ENCODE data around the gene TXK. TPM values are rescaled to one million over a fixed set of nuclear protein-coding genes. Genes with fewer than 3 reads are reported as not detected.

TXK gene
- total RNA-seq, 1 experiment from 2014 or later = 0.39 TPM

DNA sequence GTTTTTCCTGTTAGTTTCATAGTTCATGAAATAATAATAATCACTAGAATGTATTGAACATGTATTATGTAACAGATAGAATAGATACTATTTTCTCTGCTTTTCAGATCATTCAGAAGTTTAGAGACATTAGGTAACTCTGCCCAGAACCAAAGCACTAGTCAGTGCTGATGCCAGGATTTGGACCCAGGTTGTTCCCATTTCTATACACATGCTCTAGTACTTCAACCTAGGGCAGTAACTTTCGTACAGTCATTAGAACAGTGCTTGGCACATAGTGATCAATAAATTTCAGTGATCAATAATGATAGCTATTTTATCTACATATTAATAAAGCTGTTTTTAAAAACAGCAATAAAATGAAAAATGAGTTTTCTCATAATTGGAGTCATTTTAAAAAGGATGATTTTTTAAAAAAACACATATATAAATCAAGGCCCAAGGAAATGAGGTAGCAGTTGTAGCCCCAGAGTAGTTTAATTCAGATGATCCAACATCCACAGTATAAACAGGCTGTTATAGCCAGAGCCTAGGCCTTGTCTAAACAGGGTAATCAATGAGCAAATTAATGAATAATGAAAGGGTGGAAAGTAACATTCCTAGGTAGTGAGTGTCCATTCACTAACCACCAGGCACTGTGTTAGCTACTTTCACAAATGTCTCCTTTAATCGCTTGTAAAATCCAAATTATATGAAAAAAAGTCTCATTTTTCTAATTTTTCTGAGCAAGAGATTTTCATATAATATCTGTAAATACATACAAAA lies 25.6 kb downstream of the TXK start:
- no peak overlapping the region for H3K4ac ChIP-seq (ENCODE audit: low read depth, low read length)
- no peaks in the 10 kb centered on the region for H3K79me1 ChIP-seq (ENCODE audit: insufficient read depth, low read depth, low read length, poor library complexity, severe bottlenecking)
- no peak overlapping the region for H3K23ac ChIP-seq (ENCODE audit: insufficient read length, low read depth, low read length)
- no peaks in the 10 kb centered on the region for H3K27me3 ChIP-seq (ENCODE audit: insufficient read depth, low read length)
- no peak overlapping the region for H3T11ph ChIP-seq (ENCODE audit: low read length)
- no peak overlapping the region for H2AFZ ChIP-seq (ENCODE audit: low read length)
- H3K9me3 Mint-ChIP-seq = no peaks in the 10 kb centered on the region
- no peak overlapping the region for H3K14ac ChIP-seq (ENCODE audit: insufficient read depth, low read length)
- H2BK12ac ChIP-seq (ENCODE audit: insufficient read length, low read depth, low read length) = no peak overlapping the region
- TF ChIP-seq, protein P1, sequence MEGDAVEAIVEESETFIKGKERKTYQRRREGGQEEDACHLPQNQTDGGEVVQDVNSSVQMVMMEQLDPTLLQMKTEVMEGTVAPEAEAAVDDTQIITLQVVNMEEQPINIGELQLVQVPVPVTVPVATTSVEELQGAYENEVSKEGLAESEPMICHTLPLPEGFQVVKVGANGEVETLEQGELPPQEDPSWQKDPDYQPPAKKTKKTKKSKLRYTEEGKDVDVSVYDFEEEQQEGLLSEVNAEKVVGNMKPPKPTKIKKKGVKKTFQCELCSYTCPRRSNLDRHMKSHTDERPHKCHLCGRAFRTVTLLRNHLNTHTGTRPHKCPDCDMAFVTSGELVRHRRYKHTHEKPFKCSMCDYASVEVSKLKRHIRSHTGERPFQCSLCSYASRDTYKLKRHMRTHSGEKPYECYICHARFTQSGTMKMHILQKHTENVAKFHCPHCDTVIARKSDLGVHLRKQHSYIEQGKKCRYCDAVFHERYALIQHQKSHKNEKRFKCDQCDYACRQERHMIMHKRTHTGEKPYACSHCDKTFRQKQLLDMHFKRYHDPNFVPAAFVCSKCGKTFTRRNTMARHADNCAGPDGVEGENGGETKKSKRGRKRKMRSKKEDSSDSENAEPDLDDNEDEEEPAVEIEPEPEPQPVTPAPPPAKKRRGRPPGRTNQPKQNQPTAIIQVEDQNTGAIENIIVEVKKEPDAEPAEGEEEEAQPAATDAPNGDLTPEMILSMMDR (conservative IDR thresholded peaks at IDR 0.05) = no peak
- no peak overlapping the region for H3K9ac ChIP-seq (ENCODE audit: extremely low read depth, insufficient read length, low read length)
- H3K9me3 ChIP-seq (ENCODE audit: control insufficient read depth, low read depth, low read length) = no peaks in the 10 kb centered on the region
- H3K27ac Mint-ChIP-seq = no peak overlapping the region
- no peak overlapping the region for H2BK120ac ChIP-seq (ENCODE audit: low read depth, low read length, poor library complexity, severe bottlenecking)
- H2BK5ac ChIP-seq (ENCODE audit: insufficient read length, low read length) = no peak overlapping the region
- H3K4me3 Mint-ChIP-seq = no peak overlapping the region
- H2AK5ac ChIP-seq (ENCODE audit: insufficient read length, low read length) = no peak overlapping the region
- H2BK20ac ChIP-seq (ENCODE audit: low read depth, low read length, poor library complexity, severe bottlenecking) = no peak overlapping the region
- peaks cover 25 to 27% of the 10 kb centered on the region in 2 experiments for H3K4me1 Mint-ChIP-seq
- DNase-seq = no peak
- no peaks in the 10 kb centered on the region for H3K79me2 ChIP-seq (ENCODE audit: insufficient read depth, low read length)
- H3K27ac ChIP-seq (ENCODE audit: insufficient read length, low read depth, low read length) = no peak overlapping the region
- no peak overlapping the region for H3K4me2 ChIP-seq (ENCODE audit: insufficient read depth, insufficient read length, low read length)
- H4K91ac ChIP-seq (ENCODE audit: insufficient read length, low read depth, low read length) = no peak overlapping the region
- H3K27me3 Mint-ChIP-seq (ENCODE audit: low read depth) = no peaks in the 10 kb centered on the region
- no peaks in the 10 kb centered on the region for H3K23me2 ChIP-seq (ENCODE audit: insufficient read length, low read depth, low read length, poor library complexity, severe bottlenecking)
- H4K5ac ChIP-seq (ENCODE audit: insufficient read length, low read depth, low read length) = no peak overlapping the region
- H3K18ac ChIP-seq (ENCODE audit: insufficient read length, low read depth, low read length) = no peak overlapping the region
- H3K56ac ChIP-seq (ENCODE audit: insufficient read length, low read depth, low read length) = no peak overlapping the region
- no peaks in the 10 kb centered on the region for H3K36me3 Mint-ChIP-seq (ENCODE audit: insufficient read depth in 1 of 3, low read depth in 3 of 3)
- WGBS (ENCODE audit: extremely low coverage, insufficient read length, low lambda C conversion rate) = no CpG with 5 or more reads among the region's 2 CpGs
- no peaks in the 10 kb centered on the region for H4K20me1 ChIP-seq (ENCODE audit: control insufficient read depth, insufficient read depth, insufficient read length)
- H4K8ac ChIP-seq (replicated peaks; ENCODE audit: insufficient read length, low read depth, low read length) = no peak overlapping the region
- H3K4me1 ChIP-seq (ENCODE audit: insufficient read depth, low read length) = peaks cover 3% of the 10 kb centered on the region; the same call in 1 of the 2 replicates
- H2BK15ac ChIP-seq (ENCODE audit: low read depth, low read length) = no peak overlapping the region

Measured in H9 (cell line).